ENCODE data around the gene STAT5B. TPM values are rescaled to one million over a fixed set of nuclear protein-coding genes. Genes with fewer than 3 reads are reported as not detected.
"Not testable (repeated sequence)": the region's sequence is repeated elsewhere in the genome, so short reads cannot be mapped to it uniquely, and the experiment has no call there.

STAT5B gene
- total and polyA plus RNA-seq, 2 experiments from 2014 or later: 26.8 to 62.4 TPM

- TF ChIP-seq CTCF (IDR thresholded peaks at IDR 0.05; ENCODE audit: low read depth, low read length): no peak
- H3K27me3 ChIP-seq: no peaks in the 10 kb centered on the region
- no peak for DNase-seq (ENCODE audit: low read depth in 1 of 2, low spot score in 1 of 2)
- H3K9me3 ChIP-seq (ENCODE audit: low read depth): no peaks in the 10 kb centered on the region
- no peak overlapping the region for H3K27ac ChIP-seq
- no peak overlapping the region for H3K4me3 ChIP-seq
- H3K4me1 ChIP-seq (ENCODE audit: low read depth): no peaks in the 10 kb centered on the region
- H3K36me3 ChIP-seq: no peaks in the 10 kb centered on the region
These were observed 28.2 kb upstream of the STAT5B start for GRCh38 chr17:42304187-42305030.

- no peak for TF ChIP-seq CTCF (IDR thresholded peaks at IDR 0.05; ENCODE audit: low read depth, low read length)
- H3K36me3 ChIP-seq: no peaks in the 10 kb centered on the region
- no peak overlapping the region for H3K4me3 ChIP-seq
- H3K9me3 ChIP-seq (ENCODE audit: low read depth): no peaks in the 10 kb centered on the region
- DNase-seq (ENCODE audit: low read depth in 1 of 2, low spot score in 1 of 2): no peak
- H3K4me1 ChIP-seq (ENCODE audit: low read depth): no peaks in the 10 kb centered on the region
- H3K27ac ChIP-seq: no peak overlapping the region
- H3K27me3 ChIP-seq: no peaks in the 10 kb centered on the region
These were observed 27.5 kb upstream of the STAT5B start for GRCh38 chr17:42303694-42304093.

DNA sequence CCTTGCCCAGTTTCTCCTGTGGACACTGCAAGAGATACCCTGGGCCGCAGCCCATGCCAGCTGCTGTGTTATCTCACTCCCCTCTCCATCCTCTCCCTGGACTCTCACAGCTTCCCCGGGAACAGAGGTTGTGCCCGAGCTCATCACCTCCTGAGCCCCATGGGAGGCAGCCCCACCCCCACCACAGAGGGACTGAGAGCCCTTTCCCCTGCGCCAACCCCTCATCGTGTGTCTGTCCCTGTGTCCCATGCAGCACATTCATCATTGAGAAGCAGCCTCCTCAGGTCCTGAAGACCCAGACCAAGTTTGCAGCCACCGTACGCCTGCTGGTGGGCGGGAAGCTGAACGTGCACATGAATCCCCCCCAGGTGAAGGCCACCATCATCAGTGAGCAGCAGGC lies 24.8 kb upstream of the STAT5B start:
- Histone ChIP-seq H3K9me3 (ENCODE audit: low read depth) (no peaks in the 10 kb centered on the region), H3K27me3 (no peaks in the 10 kb centered on the region), H3K36me3 (no peaks in the 10 kb centered on the region), H3K27ac (no peak overlapping the region), H3K4me3 (no peak overlapping the region), H3K4me1 (ENCODE audit: low read depth) (no peaks in the 10 kb centered on the region)
- no peak for TF ChIP-seq CTCF (IDR thresholded peaks at IDR 0.05; ENCODE audit: low read depth, low read length)
- no peak for DNase-seq (ENCODE audit: low read depth in 1 of 2, low spot score in 1 of 2)

- DNase-seq (ENCODE audit: low read depth in 1 of 2, low spot score in 1 of 2); H3K4me3 ChIP-seq; H3K4me1 ChIP-seq (ENCODE audit: low read depth); H3K9me3 ChIP-seq (ENCODE audit: low read depth); H3K27me3 ChIP-seq; H3K27ac ChIP-seq; H3K36me3 ChIP-seq: not testable (repeated sequence)
These were observed 23.7 kb upstream of the STAT5B start for GRCh38 chr17:42299913-42300312.

GRCh38 chr17:42299361-42299760 lies 23.2 kb upstream of the STAT5B start:
- not testable (repeated sequence) for H3K4me3 ChIP-seq; H3K4me1 ChIP-seq (ENCODE audit: low read depth); H3K27me3 ChIP-seq; DNase-seq (ENCODE audit: low read depth in 1 of 2, low spot score in 1 of 2); H3K9me3 ChIP-seq (ENCODE audit: low read depth); H3K27ac ChIP-seq; H3K36me3 ChIP-seq

GRCh38 chr17:42297775-42298174 lies 21.6 kb upstream of the STAT5B start:
- H3K9me3 ChIP-seq (ENCODE audit: low read depth); H3K4me3 ChIP-seq; DNase-seq (ENCODE audit: low read depth in 1 of 2, low spot score in 1 of 2); H3K27ac ChIP-seq; H3K36me3 ChIP-seq; H3K4me1 ChIP-seq (ENCODE audit: low read depth); H3K27me3 ChIP-seq: not testable (repeated sequence)

GRCh38 chr17:42296012-42296411 lies 19.8 kb upstream of the STAT5B start:
- TF ChIP-seq CTCF (IDR thresholded peaks at IDR 0.05; ENCODE audit: low read depth, low read length): no peak
- no peaks in the 10 kb centered on the region for H3K27me3 ChIP-seq
- DNase-seq (ENCODE audit: low read depth in 1 of 2, low spot score in 1 of 2): no peak
- no peaks in the 10 kb centered on the region for H3K36me3 ChIP-seq
- H3K4me1 ChIP-seq (ENCODE audit: low read depth): no peaks in the 10 kb centered on the region
- H3K9me3 ChIP-seq (ENCODE audit: low read depth): no peaks in the 10 kb centered on the region
- H3K4me3 ChIP-seq: no peak overlapping the region
- H3K27ac ChIP-seq: no peak overlapping the region

Data from cardiac muscle cell (in vitro differentiated cells and primary cell).